Measurements from ENCODE around the gene ERI3. TPM values are rescaled to one million over a fixed set of nuclear protein-coding genes. Genes with fewer than 3 reads are reported as not detected.
A peak's percentile ranks its signal among the peaks of the same experiment; 100 is the strongest.

The ERI3 gene
- total and polyA plus RNA-seq, 2 of the 13 experiments (the other 11 are each of a cell fraction or from before 2014, with no cell fraction given), result 35.6 to 35.9 TPM

DNA sequence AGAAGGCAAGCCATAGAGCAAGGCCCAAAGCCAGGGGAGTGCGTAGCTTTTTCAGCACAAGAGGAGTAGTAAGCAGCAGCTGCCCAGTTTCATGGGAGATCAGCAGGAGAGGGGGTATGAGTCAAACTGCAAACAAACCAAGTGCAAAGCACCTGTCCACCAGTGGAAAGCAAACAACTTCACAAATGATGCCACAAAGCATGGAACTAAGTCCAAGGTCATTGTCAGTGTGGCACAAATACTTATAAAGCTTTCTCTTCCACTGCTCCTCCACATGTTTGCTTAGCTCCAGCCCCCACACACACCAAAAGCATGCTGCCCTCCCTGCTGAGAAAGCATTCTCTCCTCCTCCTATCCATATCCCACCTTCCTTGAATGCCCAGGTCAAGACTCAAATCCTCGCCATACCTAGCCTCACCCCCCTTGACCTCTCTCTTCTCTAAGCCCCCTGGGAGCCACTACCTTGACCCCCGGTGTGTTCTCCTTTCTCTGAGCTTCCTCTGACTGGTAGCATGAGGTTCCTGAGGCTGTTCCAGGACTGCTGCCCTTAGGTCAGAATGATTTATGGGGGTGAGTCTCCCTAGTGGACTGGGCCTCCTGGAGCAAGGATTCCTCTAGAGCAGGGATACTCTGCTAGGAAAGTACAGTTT lies 71.4 kb downstream of the ERI3 start (continued):
- TF ChIP-seq, protein P1, sequence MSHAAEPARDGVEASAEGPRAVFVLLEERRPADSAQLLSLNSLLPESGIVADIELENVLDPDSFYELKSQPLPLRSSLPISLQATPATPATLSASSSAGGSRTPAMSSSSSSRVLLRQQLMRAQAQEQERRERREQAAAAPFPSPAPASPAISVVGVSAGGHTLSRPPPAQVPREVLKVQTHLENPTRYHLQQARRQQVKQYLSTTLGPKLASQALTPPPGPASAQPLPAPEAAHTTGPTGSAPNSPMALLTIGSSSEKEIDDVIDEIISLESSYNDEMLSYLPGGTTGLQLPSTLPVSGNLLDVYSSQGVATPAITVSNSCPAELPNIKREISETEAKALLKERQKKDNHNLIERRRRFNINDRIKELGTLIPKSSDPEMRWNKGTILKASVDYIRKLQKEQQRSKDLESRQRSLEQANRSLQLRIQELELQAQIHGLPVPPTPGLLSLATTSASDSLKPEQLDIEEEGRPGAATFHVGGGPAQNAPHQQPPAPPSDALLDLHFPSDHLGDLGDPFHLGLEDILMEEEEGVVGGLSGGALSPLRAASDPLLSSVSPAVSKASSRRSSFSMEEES (CRISPR knock-in tag; IDR thresholded peaks at IDR 0.05), result peak; percentile 82
- TF ChIP-seq ZNF451 (CRISPR knock-in tag; IDR thresholded peaks at IDR 0.05) (peak; percentile 79), HNF4A (CRISPR knock-in tag; IDR thresholded peaks at IDR 0.05) (peak; percentile 98), FOXO4 (CRISPR knock-in tag; conservative IDR thresholded peaks at IDR 0.05) (no peak), ZFP62 (CRISPR knock-in tag; IDR thresholded peaks at IDR 0.05) (no peak), YY1 (IDR thresholded peaks at IDR 0.05; ENCODE audit: insufficient read depth, insufficient replicate concordance, low read depth, low read length) (no peak), ZNF747 (CRISPR knock-in tag; IDR thresholded peaks at IDR 0.05; ENCODE audit: borderline replicate concordance) (no peak), MIER3 (CRISPR knock-in tag; IDR thresholded peaks at IDR 0.05; ENCODE audit: borderline replicate concordance) (peak; percentile 96), PHF5A (CRISPR knock-in tag; IDR thresholded peaks at IDR 0.05; ENCODE audit: low read depth, unreplicated experiment) (peak; percentile 92), LCORL (IDR thresholded peaks at IDR 0.05) (no peak), LCORL (CRISPR knock-in tag; IDR thresholded peaks at IDR 0.05) (peak; percentile 94), MEIS2 (CRISPR knock-in tag; IDR thresholded peaks at IDR 0.05) (peak; percentile 32), TCF12 (IDR thresholded peaks at IDR 0.05) (no peak), TCF12 (CRISPR knock-in tag; IDR thresholded peaks at IDR 0.05) (peak; percentile 93), AKAP8 (CRISPR knock-in tag; IDR thresholded peaks at IDR 0.05) (peak; percentile 87), ZNF382 (CRISPR knock-in tag; IDR thresholded peaks at IDR 0.05; ENCODE audit: borderline replicate concordance) (no peak), FOXA3 (CRISPR knock-in tag; IDR thresholded peaks at IDR 0.05) (peak; percentile 98), ZHX1 (CRISPR knock-in tag; IDR thresholded peaks at IDR 0.05; ENCODE audit: low read depth) (peak; percentile 85), CCAR2 (optimal IDR thresholded peaks at IDR 0.05; ENCODE audit: low read depth, low read length) (peak; percentile 51), TBL1XR1 (IDR thresholded peaks at IDR 0.05; ENCODE audit: borderline replicate concordance, low read length, partially characterized antibody) (peak; percentile 97), HNRNPH1 (optimal IDR thresholded peaks at IDR 0.05; ENCODE audit: low read depth, low read length) (no peak), ZMYM3 (CRISPR knock-in tag; IDR thresholded peaks at IDR 0.05) (peak; percentile 55; the same call in 1 of the 2 replicates), ZSCAN29 (CRISPR knock-in tag; conservative IDR thresholded peaks at IDR 0.05) (no peak), MLX (CRISPR knock-in tag; IDR thresholded peaks at IDR 0.05) (peak; percentile 97), KDM6A (CRISPR knock-in tag; IDR thresholded peaks at IDR 0.05; ENCODE audit: low read depth) (peak; percentile 90)
